GM10847 (cell line): Measurements from ENCODE around the gene ZNF385C.

Experiments used
- POLR2A ChIP-seq: IDR thresholded peaks from 2 replicates; pipeline ENCODE4 v1.6.1; 2011; ENCODE audit not compliant: insufficient read length; ENCODE audit errors: extremely low read depth

ZNF385C gene

DNA sequence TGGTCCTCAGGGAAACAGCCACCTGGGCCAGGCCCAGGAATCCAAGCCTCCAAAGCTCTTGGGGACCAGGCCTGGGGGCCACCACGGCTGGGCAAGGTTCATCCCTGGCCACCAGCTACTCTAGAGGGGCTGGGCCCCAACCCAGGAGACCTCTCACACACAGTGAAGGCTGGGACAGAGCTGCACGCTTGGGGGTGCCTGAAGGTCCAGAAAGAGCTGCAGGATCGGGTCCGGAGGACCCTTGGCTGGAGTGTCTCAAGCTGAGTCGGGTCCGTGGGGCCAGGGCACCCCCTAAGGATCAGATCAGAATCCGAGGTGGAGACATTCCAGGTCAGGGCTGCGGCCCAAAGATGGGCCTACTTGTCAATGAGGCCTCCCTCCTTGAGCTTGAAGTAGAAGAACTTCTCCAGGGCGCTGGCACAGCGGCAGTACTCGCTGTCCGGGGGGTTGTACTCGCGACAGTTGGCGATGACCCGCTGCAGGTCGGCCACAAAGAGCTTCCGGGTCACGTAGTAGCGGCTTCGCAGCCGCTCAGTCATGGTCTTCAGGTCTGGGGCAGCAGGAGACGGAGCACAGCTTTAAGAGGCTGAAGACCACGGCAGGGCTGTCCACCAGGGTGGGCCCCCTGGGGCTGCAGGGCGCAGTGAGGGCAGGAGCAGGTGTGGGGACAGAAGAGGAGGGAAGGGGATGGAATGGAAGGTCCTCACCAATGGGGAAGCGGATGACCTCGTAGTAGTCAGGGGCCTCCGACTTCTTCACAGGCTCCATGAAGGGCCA lies 15.2 kb upstream of the ZNF385C start:
- TF ChIP-seq POLR2A, result no peak

DNA sequence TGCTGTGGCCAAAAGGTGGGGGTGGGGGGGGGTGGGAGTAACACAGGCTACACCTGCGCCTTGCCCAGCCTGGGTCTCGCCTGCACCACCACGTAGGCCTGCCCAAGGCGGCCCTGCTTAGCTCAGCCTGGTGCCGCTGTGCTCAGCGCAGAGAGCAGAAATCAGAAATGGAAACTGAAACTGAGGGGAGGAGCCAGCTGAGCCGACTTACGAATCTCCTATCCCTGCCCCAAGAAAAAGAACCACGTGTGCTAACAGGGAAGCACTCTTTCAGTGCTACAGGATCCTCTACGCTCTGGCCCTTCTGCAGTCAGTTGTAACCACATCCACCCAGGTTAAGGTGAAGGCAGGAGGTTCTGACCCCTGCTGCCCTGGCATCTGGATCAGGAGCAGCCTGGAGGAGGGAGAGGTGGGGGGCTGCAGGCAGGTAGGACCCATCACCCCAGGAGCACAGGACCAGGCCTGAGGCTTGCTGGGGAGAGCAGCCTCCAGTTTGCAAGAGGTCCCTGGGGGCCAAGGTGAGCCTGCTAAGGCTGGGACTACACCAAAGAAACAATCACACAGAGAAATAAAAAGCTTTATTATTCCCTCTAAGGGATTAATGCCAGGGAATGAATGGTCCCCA lies 14.4 kb upstream of the ZNF385C start, which contains the start of gene DHX58:
DHX58 (minus strand) TSS at position 163 of the 625 bp plus-strand sequence. CDS start 822 bp downstream, outside the sequence.
- peak; percentile 78 for TF ChIP-seq POLR2A

DNA sequence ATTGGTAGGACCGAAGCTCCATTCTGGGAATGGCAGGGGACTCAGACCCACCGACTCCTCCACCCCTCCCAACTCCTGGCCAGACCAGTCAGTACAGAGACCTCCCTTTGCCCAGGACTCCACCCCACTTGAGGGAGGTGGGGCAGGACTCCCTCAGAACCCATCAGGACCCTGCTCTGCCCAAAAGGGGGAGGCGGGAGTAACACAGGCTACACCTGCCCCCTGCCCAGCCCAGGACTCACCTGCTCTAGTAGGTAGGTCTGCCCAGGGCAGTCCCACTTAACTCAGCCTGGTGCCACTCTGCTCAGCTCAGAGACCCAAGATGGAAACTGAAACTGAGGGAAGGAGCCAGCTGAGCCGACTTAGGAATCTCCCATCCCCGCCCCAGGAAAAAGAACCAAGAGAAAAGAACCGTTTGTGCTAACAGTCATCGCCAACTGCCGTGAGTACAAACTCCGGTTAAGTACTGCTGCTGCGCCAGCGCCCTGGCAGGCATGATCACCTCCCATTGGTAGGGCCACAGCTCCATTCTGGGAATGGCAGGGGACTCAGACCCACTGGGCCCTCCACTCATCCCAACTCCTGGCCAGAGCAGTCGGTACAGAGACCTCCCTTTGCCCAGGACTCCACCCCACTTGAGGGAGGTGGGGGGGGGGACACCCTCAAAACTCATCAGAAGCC lies 13.7 kb upstream of the ZNF385C start:
- TF ChIP-seq POLR2A, result peak; percentile 7

DNA sequence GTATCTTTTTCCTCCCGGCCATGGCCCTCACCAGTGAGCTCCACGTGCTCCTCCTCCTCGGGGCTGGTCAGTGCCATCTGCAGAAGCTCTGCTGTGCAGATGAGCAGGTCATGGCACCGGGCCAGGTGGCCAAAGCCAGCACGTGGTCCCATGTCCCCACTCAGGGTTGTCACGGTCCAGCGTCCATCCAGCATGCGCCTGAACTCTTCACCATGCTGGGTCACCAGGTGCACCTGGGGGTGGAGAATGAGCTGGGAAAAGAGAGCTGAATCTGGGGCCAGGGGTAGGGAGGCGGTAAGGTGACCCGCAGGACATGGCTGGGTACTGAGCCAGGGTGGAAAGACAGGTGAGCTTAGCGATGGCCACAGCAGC lies 13.0 kb upstream of the ZNF385C start:
- TF ChIP-seq POLR2A, result no peak

DNA sequence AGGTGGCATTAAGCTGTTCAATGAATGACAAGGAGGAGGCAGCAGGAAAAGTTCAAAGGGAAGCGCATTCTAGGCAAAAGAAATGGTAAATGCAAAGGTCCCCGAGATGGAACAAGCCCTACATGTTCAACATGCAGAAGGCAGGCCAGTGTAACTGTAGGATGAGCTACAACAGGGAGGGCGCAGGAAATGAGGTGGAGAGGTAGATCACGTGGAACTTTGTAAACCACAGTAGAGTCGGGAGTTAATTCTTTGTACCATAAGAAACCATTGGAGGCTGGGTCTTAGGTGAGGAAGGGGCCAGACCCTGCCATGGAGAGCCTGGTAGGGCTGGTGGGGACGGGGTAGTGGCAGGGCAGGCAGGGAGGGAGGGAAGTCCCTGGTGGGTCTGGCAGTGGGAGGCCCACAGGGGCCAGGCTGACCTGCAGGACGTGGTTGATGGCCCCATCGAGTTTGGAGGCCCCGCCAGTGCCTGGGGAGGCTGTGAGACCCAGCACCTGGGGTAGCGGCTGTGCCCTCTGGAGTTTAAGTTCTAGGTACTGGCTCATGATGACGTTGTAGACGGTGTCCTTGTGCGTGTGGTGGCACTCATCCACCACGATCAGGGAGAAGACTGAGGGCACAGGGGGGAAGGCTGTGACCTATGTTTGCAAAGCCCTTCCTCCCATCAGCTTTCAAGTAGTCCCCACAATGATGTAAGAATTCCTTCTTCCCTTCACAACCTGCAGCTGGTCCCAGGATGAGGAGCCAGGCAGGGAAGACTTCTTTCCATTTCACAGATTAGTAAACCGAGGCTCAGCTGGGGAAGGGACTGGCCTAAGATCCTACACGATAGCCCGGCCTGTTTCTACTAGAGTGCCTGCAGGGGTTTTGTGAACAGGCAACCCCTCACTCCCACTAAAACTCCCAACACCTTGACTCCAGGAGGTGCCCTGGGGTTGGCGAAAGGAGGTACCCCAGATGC lies 12.3 kb upstream of the ZNF385C start:
- no peak for TF ChIP-seq POLR2A

DNA sequence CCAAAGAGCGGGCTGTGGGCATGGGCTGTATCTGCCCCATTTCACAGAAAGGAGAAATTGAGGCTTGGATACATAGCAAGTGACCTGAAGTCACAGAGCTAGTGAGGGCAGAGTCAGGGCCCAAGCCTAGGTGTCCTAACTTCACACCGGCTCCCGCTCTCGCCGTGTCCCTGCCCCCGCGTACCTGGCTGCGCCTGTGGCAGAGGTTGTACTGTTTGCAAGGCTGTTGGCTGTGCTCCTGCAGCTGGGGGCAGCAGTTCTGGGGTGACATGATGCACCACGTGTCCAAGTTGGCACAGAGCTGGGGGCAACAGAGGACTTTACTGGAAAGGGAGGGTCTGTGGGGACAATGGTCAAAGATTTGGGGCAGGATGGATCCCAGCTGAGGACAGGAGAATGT lies 10.8 kb upstream of the ZNF385C start:
- TF ChIP-seq POLR2A, result no peak

DNA sequence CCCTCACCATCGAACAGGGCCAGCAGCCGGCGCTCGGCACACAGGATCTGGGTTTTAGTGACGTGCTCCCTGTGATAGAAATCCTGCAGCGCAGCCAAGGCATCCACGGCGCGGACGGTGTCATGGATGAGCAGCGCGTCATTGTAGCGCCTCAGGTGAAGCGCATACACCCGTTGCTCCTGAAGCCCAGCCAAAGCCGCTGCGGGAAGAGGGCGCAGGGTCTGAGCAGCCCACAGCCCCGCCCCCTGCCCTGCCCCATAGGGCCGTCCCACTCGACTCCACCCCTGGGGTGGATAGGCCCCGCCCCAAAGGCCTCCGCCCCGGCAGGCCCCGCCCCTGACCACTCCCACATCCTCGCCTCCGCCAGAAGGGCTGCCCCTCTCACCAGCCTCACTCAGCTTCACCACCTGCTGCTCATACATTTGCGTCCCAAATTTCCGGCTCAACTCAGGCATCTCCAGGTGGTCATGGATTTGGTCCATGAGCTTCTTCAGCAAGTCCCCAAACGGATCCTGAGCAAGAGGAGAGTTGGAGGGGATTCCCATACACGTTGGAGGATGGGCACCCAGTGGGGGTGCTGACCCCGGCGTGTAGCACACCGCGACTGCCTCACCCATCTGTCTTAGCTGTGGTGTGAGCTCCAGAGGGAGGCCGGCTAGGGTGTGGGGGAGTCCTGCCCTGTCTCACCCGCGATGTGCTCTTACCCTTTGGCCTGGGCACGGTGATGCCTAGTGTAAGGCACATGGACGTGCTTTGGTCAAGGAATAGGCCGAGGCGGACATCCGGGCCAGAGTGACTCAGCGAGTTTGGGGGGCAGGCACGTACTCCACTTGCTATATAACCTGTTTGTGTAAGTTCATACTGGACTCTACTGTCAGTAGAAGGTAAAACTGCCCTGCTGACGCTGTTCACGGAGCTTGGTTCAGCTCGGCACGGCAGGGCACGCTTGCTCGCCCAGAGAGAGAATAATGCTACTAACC lies 9.6 kb upstream of the ZNF385C start:
- TF ChIP-seq POLR2A, result no peak

DNA sequence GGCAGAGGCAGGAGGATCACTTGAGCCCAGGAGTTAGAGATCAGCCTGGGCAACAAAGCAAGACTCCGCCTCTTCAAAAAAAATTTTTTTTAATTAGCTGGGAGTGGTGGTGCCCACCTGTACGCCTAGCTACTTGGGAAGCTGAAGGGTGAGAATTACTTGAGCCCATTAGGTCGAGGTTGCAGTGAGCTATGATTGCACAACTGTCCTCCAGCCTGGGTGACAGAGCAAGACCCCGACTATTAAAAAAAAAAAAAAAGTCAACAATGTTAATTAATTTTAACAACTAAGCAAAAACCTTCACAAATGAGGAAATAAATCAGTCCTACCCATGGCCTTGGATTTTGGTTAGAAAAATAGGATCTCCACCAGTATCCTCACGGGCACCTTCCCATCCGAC lies 8.9 kb upstream of the ZNF385C start:
- no peak for TF ChIP-seq POLR2A

DNA sequence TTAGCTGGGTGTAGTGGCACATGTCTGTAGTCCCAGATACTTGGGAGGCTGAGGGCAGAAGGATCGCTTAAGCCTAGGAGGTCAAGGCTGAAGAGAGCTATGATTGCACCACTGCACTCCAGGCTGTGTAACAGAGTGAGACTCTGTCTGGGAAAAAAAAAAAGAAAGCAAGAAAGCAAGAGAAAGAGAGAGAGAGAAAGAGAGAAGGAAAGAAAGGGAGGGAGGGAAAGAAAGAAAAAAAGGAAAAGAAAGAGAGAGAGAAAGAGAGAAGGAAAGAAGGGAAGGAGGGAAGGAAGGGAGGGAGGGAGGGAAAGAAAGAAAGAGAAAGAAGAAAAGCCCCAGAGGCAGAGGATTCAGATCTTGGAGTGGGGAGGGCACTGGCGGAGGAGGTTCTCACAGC lies 7.7 kb upstream of the ZNF385C start:
- TF ChIP-seq POLR2A, result no peak

DNA sequence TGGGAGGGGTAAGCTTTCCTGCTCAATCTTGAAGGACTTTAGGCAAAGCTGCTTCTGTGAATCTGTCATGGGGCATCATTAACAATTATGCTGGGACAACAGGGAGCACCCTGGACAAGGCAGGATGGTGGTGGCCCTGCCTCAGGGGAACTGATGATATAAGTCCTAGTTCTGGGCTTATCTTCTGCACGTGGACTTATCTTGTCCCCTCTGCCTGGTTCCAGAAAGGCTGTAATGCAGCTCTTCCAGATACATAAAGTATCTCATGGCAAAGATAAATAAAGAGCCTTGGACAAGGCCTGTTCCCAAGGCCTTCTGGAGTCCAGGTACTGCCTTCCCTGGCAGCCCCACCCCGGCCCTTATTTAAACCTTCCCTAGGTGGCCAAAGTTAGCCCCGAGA lies 6.0 kb upstream of the ZNF385C start:
- no peak for TF ChIP-seq POLR2A

DNA sequence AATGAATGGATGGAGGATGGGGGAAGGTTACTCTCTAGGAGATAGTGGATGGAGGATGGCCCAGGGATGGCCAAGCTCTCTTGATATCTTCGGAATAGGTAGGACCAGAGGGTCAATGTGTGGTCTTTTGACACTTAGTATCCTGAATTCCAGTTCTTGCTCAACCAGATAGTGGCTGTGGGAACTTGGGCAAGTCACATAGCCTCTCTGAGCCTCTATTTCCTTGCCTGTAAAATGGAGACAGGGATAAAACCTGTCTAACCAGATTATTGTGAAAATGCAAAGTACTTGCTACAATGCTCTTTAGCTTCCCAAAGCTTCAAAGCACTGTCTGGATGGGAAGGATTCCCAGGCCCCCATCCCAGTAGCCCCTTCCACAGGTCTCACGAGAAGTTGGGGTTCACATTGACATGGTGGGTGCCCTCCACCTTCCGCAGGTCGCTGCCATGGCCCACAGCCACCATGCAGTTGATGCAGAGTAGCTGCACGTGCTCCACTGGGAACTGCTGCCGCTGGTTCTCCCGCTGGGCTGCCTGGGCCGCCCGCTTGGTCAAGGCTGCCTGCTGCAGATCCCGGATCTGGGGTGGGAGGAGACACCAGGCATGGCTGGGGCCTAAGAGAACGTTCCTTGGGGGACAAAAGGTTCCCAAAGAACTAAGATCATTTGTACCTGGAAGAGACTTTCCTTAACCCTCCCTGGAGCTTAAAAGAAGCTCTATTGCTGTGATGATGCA lies 5.1 kb upstream of the ZNF385C start:
- TF ChIP-seq POLR2A, result no peak

DNA sequence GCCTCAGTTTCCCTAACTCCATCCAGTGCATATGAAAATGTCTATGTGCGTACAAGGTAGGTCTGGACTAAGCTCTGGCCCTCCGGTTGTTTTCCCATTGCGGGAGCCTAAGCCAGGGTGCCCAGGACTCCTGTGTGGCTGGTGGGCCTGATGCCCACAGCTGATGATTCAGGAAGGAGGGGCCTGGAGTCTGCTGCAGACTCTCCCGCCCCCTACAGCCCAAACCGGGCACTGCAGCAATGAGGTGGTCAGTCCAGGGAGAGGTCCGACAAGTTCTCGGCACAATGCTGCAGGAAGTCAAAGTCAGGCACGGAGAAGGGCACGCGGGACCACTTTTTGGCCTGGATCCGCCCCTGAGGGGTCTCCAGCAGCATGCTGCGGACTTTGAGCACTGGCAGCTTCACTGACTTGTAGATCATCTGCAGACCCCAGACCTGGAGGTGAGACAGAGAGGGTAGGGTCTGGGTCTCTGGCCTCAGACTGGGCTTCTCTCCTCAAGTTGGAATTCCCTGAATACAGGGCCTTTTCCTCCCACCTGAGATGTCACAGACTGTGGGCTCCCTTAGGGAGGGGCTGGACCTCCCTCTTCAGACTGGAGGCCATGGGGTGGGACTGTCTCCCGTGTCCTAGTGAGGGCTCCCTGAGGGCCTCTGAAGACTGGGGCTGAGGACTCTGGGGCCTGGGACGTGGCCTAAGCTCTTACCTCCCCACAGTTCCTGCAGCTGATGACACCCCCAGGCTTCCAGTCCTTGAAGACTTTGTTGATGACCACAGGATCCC lies 3.4 kb upstream of the ZNF385C start:
- no peak for TF ChIP-seq POLR2A
